Dermis blood vessel endothelial cell (primary cell): ENCODE results near the gene NRIP1. TPM values are rescaled to one million over a fixed set of nuclear protein-coding genes. Genes with fewer than 3 reads are reported as not detected.
A peak's percentile ranks its signal among the peaks of the same experiment; 100 is the strongest.
"Not testable (repeated sequence)": the region's sequence is repeated elsewhere in the genome, so short reads cannot be mapped to it uniquely, and the experiment has no call there.

Experiments
- DNase-seq: peaks from one replicate; pipeline ENCODE4 v3.0.0; 2010
- total RNA-seq: library from RNA; depleted of rRNA; stranded (reverse); fragments of >200 nt; gene quantifications from 2 replicates; pipeline ENCODE4 v1.2.3, GENCODE V29; 2014

Gene NRIP1
- total RNA-seq, 1 donor from 2014 or later = 51.1 TPM

DNA sequence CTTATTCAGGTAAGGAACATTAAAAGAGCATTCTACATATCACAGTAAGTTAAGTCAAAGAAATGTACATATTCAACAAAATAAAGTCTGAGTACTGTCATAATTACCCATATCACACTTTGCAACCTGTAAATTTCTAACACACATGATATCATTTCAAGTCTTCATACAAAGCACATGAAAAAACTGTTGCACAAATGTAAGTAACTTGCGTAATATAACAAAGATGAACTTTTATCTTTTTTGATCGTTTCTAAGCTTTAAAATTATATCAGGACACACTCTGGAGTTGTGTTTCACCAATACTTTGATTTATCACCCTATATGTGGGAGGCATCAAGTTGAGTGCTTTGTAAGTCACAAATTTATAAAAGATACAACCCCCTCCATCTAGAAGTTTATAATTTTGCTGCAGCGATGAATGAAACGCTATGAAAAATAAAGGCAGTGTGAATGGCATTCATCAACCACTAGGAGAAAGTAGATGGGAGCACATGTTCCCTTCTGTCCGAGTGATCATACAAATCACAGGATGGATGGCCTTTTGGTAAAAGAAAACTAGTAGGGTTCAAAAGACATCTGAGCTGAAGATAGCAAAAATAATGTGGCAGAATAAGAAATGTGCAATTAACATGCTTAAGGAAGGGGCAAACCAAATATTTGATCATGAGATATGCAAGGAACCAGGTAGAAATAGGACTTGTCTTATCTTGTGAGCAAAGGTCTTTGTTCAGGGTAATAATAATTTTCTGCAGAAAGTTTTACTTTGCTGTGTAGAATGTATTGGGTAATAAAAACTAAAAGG lies 27.5 kb downstream of the NRIP1 start:
- no peak for DNase-seq

DNA sequence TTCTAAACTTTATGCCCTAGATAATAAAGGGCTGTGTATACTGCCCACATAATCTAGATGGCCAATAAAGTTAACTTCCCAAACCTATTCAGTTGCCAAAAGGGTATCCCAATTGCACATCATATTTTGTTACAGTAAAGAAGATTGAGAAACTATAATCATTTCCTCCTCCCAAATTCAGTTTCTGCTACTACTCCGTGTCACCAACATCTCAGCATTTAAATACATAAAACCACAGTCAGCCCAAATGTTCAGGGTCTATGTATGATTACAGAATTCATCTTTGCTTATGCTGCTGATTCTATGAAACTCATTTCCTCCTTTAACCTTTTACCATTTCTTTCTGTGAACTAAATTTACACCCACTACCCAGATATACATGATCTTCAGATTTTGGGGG lies 28.6 kb downstream of the NRIP1 start:
- no peak for DNase-seq

DNA sequence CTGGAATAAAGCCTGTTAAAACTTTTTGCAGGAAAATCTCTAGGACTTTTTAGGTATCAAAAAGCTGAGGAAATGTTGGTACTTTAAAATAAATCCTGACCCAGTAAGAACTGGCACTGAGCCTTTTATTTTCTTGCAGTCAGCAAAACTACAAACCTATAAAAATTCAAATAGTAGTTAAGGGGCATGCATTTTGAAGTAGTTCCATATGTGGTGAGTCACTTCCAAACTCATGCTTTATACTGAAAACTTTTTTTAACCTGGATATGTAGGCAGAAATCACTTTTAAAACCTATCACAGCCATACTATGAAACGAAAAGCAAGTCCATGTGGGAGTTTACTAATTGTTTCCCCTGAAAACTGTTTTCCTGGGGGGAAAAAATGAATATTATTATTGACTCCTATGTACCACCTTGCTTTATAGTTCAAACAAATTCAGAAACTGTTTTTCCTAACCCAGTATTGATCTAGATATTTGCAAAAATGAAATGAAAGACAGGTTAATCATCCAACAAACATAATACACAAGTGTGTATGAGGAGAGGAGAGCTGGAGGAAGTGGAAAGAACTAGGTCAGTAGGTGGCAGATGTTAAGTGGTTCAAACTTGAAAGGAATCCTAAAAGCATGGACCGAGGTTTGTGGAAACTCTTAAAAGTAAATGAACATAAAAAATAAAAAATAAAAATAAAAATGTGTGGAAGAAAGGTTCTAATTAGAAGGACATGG lies 30.5 kb downstream of the NRIP1 start:
- peak; percentile 23 for DNase-seq

DNA sequence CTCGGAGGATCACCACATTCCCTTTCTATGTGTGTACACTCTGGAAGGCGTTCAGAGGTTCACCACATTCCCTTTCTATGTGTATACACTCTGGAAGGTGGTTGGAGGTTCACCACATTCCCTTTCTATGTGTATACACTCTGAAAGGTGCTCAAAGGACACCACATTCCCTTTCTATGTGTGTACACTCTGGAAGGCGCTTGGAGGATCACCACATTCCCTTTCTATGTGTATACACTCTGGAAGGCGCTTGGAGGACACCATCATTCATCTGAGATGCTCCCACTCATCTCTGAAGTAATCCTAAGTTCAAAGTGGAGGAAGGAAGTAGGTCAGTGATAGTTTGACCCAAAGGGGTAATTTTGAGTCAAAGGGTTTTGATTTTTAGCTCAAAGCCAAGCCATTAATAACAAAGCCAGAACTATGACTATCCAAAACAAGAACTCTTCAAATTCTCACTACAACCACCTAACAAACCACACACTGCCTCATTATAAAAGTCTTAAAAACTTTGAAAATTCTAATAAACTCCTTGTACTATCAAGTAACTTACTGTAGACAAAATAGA lies 32.9 kb downstream of the NRIP1 start:
- DNase-seq = no peak

DNA sequence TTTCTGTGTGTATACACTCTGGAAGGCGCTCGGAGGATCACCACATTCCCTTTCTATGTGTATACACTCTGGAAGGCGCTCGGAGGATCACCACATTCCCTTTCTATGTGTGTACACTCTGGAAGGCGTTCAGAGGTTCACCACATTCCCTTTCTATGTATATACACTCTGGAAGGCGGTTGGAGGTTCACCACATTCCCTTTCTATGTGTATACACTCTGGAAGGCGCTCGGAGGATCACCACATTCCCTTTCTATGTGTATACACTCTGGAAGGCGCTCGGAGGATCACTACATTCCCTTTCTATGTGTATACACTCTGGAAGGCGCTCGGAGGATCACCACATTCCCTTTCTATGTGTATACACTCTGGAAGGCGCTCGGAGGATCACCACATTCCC lies 33.4 kb downstream of the NRIP1 start:
- not testable (repeated sequence) for DNase-seq

DNA sequence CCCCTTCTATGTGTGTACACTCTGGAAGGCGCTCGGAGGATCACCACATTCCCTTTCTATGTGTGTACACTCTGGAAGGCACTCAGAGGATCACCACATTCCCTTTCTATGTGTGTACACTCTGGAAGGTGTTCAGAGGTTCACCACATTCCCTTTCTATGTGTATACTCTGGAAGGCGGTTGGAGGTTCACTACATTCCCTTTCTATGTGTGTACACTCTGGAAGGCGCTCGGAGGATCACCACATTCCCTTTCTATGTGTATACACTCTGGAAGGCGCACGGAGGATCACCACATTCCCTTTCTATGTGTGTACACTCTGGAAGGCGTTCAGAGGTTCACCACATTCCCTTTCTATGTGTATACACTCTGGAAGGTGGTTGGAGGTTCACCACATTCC lies 33.9 kb downstream of the NRIP1 start:
- not testable (repeated sequence) for DNase-seq

DNA sequence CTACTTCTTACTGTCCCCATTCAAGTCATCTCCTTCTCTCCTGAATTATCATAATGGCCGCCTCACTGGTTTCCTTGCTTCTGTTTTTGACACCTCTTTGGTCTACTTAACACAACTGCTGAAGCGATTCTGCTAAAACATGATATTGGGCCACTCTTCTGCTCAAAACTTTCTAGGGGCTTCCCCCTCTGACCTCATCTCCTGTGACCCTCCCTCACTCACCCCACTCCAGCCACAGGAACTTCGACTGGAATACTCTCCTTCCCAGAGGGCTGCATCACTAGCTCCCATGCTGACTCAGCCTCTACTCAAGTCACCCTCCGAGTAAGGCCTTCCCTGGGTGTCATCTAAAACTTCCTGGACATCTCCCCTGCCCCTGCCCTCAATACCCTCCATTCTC lies 35.7 kb downstream of the NRIP1 start:
- DNase-seq = no peak

DNA sequence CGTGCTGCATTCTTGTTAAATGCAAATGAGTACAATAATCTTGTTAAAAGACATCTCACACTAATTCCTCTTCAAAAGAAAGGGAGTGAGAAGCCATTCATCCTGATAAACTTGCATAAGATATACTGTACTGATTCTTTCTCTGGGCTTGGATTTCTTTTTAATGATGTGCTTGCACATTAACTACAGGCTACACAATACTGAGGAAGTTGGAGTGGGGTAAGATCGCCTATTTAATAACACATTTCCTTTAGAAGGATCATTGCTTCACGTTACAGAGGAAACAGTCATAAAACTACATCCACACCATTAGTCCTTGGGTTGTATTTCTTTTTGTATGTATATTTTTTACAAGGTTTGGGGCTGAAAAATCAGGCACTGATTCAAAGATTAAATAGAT lies 36.6 kb downstream of the NRIP1 start:
- DNase-seq = peak; percentile 53

DNA sequence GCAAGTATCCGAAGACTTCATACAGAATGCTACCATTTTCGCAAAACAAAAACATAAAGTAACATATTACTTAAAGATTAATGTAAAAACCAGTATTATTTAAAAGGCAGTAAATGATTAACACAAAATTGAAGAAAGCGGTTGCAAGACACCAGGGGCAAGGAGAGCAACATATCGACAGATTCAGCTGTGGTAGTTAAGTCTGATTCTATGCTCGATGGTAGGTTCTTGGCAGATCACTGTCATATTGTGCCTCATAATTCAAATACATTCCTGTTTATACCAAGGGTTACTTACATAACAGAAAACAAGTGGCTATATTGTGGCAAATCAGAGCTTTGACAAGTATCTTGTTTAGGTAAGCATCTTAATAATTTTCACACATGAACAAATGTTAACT lies 37.7 kb downstream of the NRIP1 start:
- DNase-seq = no peak

DNA sequence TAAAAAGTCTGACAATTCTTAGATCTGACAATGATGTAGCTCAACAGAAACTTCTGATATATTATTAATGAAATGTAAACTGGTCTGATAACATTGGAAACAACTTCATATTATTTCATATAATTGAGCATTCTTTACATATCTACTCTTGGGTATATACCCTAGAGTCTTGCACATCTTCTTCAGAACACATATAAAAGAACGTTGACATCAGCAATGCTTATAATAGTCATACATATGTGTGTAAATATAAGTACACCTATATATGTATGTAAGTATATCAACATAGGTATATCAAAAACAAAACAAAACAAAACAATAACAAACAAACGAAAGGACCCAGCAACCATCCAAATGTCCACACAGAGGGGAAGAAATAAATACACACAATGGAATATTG lies 38.4 kb downstream of the NRIP1 start:
- no peak for DNase-seq

DNA sequence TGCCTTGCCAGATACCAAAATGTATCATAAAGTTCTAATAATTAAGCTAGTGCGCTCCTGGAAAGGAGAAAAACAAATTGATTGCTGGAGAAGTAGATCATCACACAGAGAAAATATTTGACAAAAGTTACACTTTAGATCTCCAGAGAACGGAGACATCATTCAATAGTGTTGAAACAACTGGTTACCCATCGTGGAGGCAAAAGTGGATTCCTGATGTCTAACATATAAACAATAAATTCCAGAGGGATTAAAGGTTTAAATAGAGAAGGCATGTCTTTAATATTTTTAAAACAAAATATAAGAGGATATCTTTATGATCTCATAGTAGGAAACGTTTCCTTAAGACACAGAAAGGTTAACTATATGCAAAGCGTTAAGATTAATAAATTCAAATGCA lies 41.0 kb downstream of the NRIP1 start:
- no peak for DNase-seq

DNA sequence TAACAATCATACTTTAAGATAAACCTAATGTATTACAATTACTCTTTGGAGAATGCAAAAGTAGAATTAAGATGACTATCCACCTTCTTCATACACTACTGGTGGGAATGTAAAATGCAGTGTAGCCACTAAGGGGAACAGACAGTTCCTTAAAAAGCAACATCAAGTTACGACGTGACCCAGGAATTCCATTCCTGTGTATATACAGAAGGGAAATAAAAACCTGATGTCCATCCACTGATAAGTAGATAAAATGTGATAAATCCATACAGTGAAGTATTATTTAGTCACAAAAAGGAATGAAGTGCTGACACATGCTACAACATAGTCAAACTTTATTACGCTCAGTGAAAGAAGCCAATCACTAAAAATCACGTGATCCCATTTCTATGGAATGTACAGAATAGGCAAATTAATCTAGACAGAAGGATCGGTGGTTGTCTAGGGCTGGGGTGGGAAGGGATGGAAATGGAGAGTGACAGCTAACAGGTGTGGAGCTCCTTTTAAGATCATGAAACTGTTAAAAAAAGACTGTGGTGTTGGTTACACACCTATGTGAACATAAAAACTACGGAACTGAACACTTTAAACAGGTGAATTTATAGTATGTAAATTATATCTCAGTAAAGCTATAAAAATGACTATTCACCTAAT lies 42.1 kb downstream of the NRIP1 start:
- no peak for DNase-seq

DNA sequence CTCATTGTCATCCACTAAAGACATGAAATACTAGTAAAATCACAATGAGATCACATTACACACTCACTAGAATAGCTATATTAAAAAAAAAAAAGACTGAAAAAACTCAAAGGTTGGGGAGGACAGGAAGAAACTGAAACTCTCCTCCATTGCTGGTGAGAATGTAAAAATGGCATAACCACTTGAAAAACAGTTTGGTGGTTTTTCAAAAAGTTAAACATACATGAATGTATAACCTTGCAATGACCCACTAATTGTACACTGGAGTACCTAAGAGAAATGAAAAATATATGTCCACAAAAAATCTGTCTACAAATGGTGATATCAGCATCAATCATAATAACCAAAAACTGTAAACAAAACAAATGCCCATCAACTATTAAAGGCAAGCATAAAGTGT lies 44.0 kb downstream of the NRIP1 start:
- DNase-seq = no peak

DNA sequence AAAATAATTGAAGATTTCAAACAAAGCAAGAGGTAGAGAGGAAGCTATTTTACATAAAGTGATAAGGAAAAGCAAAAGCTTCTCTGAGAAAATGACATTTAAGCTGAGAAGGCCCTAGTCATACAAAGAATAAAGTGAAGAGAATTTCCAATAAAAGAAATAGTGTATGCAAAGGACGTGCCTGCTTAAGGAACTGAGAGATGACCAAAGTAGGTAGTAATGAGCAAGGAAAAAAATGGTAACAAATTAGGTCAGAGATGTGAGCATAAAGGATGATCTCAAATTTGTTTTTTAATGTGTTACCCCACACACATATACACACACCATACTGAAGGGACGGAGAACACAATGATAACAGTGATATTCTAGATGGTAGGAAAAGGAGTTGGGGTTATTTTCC lies 46.4 kb downstream of the NRIP1 start:
- DNase-seq = no peak

DNA sequence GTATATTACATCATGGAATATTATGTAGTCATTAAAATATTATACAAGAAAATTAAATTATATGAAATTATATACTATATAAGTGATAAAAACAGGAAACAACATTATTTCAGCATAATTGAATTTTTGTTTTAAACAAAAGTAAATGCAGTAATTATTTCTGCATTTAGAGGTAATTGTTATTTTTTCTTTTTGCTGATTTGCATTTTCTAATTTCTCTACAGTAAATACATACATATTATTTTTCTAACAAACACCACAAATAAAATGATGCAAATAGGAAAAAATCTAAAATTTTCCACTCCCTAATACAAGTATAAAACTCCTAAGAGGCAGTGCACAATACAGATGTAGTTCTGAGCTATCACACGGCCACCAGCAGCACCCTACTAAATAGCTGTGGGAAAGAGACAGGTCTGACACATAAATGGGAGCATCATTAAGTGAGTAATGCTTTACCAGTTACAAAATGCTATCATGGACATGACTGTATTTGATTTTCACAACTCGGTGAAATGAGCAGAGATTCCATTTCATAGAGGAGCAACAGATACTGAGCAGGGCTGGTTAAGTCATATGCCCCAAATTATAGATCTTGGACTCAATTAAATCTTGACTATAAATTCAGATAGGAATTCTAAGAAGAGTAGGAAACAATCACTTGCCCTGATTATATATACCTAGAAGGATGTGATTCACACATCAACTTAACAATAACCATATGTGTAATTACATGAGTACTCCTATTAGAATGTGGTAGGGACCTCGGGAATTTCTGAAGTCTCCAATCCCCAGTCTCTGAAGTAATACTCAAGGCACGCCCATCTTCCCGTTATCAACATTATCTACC lies 49.0 kb downstream of the NRIP1 start:
- peak; percentile 53 for DNase-seq

DNA sequence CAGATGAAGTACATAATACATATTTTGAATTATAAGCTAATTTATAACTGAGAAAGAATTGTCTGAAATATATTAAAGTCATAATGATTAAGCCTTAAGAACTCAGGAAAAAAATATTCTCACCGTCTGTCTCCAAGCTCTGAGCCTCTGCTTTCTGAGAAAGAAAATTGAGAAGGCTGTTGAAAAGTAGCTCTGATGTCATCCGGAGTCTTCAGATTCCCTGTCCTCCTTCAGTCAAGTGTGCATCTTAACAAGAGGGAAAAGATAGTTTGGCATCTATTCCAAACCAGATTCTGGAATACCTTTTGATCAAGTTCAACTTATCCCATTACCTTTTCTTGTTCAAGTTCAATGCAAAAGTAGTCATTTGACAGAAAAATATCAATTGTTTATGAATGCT lies 50.6 kb downstream of the NRIP1 start:
- DNase-seq = no peak

DNA sequence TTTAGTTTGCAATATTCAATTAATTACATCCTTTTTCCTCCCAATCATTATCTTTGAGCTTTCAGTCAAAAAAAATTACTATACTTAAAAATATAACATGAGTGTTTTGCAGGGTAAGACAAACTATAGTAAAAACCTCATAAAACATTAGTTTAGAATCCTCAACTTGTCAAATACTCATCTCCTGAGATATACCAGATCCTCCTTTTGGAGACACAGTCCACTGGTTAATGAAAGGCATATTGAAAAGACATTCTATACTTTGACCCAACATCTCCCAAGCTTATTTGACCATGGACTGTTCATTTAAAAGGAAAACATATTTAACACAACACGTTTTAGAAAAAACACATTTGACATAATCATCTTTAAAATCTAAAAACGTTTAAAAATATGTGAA lies 52.8 kb downstream of the NRIP1 start:
- DNase-seq = no peak

DNA sequence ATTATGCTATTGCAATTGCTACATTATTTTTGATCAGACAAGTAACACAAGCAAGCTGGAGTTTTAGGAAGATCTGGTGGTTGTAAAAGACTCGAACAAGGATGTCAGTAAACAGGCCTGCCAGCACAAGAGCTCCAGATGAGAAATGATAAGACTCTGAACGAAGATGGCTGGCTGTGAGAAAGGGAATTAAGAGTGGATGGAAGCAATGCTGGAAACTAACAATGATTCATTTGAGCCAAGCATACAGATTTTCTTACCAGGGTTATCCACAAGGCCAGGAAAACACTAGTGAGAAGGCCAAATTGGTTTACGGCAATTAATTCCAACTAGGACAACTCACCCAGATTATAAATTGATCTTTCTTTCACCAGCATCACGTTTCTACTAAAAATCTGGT lies 54.2 kb downstream of the NRIP1 start:
- DNase-seq = no peak

DNA sequence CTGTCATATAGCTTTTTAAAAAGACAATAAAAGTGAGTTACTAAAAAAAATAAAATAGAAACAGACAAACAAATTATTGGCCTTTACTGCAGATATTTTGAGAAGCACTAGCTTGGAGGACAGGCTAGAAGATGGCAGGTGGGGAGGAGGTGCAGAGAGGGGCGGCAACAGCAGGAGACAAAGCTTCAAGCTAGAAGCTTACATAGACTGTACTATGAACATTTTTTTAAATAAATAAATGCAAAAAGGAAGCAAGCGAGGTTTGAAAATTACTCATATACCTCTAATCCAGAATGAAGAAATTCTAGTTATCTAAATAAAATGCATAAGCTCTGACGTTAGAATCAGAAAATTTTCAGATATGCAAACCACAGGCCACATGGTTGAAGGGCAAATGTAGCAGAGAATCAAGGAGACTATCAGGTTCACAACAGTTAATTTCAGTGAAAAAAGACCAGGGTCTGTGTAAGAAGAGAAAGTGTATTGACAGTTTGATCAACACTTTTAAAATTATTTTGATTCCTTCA lies 54.9 kb downstream of the NRIP1 start:
- DNase-seq = no peak

DNA sequence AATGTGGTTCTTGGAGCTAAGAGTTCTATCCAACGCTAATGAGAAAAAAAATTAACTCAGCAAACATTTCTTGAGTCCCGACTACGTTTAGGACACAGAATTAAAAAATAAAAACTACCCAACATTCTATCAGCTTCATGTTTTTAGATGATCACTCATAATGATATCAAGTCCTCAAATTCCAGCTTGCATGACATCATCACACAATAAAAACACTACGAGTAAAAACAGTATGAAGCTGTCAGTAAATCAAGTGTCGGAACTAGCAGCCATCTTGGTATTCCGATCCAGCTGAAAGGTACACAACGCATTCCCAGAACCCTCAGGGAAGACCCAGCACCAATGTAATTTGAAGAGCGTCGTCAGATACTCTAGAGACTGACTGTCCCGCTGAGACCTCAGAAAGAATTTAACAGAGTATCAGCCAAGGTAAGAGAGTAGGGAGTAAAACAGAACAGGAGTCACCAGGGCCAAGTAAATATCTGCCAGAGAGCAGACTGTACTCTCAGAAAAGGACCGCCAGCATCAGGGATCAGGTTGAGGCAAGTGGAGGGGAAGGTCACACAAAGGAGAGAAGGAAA lies 57.0 kb downstream of the NRIP1 start:
- DNase-seq = no peak

DNA sequence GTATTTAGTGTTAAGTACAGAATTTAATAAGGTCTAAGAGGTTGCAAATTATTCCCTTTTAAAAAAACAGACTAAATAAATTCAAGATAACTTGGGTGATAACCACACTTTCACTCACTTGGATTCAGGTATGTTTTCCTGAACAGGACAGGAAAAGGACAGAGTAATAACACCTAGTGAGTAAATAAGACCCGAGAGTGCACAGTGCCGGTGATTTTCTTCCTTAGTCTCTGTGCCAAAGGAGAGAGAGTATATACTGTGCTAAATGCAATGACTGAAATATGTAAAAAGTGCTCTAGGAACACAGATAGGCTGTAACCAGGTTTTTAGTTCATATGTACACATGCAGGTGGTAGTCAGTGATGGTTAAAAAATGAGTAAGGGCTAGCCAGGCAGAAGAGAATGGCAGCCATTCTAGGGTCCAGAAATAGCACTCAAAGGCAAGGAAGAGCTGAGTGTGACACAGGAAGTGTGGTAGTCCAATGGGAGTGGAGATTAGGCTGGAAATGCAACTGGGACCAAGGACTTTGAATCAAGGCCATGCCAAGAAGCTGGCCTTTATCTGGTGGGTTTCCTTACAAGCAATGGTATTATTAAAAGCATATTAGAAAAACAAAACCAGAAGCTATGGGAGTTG lies 58.1 kb downstream of the NRIP1 start:
- DNase-seq = no peak
